HG03565 (cell line): ENCODE data around the gene KIAA0232.
A peak's percentile ranks its signal among the peaks of the same experiment; 100 is the strongest.

Experiments
- ATAC-seq: cut with Tn5 transposase; IDR thresholded peaks from one replicate; pipeline ENCODE4 v1.9.1; 2021; ENCODE audit warnings: mild to moderate bottlenecking, moderate library complexity; ENCODE audit not compliant: unreplicated experiment

The KIAA0232 gene, protein sequence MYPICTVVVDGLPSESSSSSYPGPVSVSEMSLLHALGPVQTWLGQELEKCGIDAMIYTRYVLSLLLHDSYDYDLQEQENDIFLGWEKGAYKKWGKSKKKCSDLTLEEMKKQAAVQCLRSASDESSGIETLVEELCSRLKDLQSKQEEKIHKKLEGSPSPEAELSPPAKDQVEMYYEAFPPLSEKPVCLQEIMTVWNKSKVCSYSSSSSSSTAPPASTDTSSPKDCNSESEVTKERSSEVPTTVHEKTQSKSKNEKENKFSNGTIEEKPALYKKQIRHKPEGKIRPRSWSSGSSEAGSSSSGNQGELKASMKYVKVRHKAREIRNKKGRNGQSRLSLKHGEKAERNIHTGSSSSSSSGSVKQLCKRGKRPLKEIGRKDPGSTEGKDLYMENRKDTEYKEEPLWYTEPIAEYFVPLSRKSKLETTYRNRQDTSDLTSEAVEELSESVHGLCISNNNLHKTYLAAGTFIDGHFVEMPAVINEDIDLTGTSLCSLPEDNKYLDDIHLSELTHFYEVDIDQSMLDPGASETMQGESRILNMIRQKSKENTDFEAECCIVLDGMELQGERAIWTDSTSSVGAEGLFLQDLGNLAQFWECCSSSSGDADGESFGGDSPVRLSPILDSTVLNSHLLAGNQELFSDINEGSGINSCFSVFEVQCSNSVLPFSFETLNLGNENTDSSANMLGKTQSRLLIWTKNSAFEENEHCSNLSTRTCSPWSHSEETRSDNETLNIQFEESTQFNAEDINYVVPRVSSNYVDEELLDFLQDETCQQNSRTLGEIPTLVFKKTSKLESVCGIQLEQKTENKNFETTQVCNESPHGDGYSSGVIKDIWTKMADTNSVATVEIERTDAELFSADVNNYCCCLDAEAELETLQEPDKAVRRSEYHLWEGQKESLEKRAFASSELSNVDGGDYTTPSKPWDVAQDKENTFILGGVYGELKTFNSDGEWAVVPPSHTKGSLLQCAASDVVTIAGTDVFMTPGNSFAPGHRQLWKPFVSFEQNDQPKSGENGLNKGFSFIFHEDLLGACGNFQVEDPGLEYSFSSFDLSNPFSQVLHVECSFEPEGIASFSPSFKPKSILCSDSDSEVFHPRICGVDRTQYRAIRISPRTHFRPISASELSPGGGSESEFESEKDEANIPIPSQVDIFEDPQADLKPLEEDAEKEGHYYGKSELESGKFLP (N-terminal part only)

DNA sequence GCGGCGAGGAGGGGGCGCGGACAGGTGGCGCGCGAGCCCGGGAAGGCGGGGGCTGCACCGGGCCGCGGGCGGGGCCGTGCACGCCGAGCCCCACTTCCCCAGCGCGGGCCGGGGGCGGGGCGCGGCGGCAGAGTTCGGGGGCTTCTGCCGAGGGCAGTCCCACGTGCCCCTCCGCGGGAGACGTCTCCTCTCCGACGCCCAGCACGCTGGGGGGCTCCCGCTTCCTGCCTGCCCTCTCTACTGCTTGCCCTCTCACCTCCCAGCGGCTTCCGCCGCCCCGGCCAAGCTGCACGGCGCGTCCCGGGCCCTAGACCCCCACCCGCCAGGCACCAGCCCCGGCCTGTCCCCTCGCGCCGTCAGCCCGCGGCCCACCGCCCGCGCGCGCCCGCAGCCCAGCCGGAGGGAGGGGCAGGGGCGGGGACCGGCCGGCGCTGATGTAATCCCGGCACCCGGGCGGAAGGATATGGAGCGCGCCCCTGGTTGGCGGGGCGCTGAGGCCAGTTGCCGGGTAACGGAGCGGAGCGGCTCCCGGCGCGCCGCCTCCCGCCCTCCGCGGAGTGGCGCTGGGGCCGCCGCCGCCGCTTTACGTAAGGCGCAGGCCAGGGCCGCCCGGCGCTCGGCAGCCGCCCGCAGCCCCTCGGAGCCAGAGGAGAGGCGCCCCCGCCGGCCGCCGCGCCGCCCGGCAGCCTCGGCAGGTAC is at the start of gene KIAA0232:
TSS of gene KIAA0232 (plus strand) at position 581 of the 699 bp plus-strand sequence. CDS start 41,727 bp downstream, outside the sequence.
- ATAC-seq, result peak; percentile 67

DNA sequence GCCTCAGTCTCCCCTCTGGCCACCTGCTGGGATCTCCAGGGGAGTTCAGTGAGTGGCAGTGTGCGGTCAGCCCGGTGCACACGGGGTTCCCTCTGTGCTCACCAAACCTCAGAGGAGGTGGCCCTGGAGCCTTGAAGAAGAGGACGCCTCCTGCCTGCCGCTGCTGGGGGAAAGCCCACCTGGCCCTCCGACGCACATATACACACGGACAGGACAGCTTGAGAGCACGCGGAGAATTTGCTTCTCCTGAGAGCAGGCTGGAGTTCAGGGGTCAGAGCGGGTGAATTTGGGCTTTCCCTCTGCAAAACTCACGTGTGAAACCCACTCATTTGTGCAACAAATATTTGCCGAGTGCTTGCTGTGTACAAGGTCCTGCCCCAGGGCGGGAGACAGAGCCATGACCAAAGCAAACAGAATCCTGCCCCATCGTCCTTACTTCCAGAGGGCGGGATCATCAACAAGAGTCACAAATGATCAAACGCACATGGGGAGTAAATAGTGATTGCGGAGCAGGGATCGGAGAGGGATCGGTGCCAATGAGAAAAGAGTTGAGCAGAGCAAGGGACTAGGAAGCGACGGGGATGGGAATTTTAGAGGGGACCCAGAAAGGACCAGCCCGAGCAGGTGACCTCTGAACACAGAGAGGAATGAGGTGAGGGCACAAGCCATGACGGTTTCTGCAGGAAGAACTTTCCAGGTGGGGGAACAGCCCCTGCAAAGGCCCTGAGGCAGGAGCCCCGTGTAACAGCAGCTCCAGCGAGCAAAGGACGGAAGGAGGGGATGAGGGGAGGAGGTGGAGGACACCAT is 49.0 kb upstream of the KIAA0232 start:
- no peak for ATAC-seq

DNA sequence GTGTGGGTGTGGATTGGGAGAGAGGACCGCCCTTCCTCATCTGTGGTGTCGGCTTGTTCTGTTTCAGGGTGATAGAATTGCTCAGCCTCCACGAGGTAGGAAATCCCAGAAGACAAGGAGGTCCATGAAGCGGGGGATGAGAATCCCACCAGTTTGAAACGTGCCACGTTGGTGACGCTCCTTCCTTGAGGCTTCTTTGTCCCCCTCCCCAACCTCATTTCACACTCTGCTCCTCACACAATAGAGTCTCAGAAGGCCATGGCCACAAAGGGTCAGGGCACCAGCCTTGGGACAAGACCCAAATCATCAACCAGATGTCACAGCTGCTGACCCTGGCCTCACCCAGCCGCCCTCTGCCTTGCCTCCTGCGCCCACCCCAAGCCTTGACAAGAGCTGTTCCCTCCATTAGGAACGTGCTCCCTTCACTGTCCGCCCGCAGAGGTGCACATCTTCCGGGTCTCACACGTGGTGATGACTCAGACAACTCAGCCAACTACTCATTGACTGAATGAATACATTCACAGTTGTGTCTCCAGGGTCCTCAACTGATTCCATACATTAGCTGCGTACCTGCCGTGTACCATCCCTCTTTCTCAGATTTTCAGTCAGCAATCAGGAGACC is 48.3 kb upstream of the KIAA0232 start:
- ATAC-seq, result no peak

- ATAC-seq, result no peak
These were observed 42.6 kb upstream of the KIAA0232 start for GRCh38 chr4:6739920-6740319.

DNA sequence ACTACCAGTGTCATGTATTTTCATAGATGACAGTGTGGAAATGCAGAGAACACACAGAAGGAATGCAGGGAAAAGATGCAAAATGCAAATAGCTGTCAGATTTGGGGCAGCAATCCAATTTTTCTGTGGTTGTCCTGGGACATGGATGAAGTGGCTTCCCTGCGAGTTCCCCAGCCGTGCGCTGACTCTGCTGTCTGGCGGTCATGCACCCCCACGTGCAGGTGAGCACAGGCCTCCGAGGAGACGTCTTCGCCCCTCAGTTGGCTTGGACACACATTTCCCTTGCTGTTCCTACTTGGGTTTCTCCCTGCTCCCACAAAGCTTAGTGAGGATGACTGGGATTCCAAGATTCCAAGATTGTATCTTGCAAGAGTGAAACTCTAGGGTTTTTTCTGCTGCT is 42.2 kb upstream of the KIAA0232 start:
- no peak for ATAC-seq

GRCh38 chr4:6742507-6742906 is 40.0 kb upstream of the KIAA0232 start:
- no peak for ATAC-seq

DNA sequence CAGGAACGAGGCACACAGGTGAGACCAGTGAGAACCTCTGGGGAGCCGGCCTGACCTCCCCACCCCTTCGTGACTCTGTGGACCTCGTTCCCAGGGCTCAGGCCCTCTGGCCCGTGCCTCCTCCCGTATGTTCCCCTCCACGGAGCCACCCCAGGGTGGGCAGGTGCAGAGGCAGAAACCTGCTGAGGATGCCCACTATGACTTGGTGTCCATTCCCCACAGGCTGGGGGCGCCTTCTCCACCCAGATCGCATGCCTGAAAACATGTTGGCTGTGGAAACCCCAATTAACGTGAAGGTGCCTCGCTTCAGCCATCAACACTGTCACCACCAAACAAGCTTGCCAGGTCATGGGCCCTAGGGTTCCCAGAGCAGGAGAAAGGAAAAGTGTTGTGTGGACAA is 39.5 kb upstream of the KIAA0232 start:
- ATAC-seq, result no peak

DNA sequence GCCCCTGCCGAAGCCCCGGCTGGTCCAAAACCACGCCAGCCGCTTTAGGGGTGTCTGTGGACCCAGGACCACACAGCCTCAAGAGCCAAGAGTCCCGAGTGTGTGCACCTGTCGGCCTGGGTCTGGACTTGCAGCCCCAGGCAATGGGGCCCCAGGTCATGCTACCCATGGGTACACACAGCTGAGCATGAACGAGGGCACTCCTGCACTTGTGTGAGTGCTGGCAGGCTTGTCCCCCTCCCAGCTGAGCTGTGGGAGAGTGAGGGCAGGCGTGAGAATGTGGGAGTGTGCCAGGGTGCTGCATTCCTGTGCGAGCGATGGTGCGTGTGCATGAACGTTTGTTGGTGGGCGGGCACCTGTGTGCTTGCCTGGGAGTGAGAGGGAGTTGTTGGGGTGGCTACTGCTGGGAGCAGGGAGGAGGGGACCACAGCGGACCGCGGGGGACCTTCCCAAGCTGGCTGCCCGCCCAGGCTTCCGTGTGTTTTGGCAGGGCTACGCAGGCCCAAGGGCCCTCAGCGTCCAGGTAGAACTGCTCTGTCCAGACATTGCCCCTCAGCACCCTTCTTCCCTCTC is 35.7 kb upstream of the KIAA0232 start:
- no peak for ATAC-seq

DNA sequence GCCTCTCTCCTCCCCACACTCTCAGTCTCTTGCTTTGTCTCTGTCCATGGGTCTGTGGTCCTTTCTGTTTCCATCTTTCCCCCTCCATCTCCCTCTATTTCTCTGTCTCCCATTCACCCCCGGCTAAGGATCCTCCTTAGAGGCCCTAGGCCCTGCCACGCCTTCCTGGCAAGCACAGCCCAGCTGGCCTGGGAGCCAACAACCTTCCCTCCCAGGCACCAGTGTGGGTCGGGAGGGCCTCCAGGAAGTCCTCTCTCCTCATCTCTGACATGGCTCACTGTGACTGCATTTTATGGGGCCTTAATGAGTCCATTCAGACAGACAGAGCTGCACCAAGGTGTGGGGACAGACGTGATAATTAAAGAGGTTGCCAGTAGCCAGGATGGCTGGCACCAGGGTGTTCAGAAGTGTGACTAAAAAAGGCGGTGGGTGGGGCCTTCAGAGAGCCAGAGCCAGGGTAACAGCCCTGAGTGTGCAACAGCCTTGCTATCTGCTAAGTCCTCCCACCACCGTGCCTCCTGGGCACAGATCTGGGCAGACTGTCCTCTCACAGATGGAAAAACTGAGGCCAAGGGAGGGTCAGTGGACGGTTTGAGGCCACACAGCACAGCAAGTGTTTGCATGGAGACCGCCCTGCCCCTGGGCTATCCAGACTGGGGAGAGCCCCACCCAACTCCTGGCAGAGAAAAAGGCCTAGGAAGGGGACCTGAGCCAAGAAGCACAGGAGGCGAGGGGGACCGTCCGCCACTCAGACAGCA is 35.1 kb upstream of the KIAA0232 start:
- no peak for ATAC-seq

- no peak for ATAC-seq
These were observed 34.2 kb upstream of the KIAA0232 start for GRCh38 chr4:6748286-6748685.

DNA sequence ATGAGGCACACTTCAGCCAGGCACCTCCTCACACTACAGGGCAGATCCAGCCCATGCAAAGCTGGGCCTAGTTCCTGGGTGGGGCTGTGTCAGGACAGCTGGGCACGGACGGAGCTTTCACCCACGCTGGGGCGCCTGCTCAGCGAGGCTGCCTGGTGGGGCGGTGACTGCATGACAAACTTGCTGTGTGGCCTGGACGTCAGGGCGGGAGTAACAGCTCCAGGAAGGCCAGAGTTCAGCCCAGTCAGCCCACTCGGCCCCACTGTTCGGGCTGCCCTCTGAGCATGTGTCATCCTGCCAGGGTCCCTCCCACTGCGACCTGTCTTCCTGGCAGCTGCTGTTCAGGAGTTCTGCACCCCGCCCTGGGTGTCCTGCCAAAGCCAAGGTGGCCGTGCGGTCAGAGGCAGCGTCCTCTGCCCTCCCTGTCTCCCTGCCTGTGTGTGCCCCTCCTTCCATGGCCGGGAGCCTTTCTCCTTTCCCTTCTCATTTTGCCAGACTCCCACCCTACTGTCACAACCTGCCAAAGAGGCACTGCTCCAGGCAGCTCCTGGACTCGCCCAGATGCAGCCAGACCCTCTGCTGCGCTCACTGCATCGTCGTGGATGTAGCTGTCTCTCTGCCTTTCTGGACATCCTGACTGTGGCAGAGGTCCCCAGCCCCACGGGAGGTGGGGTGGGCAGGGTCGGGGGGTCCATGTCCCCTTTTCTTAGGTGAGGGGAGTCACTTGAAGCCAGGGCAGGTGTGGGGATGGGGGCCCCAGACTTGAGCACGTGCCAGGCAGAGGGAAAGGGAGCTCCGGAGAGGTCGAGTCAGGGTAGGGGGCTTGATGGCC is 33.0 kb upstream of the KIAA0232 start:
- no peak for ATAC-seq

GRCh38 chr4:6750286-6751221 is 32.0 kb upstream of the KIAA0232 start:
- ATAC-seq, result no peak

DNA sequence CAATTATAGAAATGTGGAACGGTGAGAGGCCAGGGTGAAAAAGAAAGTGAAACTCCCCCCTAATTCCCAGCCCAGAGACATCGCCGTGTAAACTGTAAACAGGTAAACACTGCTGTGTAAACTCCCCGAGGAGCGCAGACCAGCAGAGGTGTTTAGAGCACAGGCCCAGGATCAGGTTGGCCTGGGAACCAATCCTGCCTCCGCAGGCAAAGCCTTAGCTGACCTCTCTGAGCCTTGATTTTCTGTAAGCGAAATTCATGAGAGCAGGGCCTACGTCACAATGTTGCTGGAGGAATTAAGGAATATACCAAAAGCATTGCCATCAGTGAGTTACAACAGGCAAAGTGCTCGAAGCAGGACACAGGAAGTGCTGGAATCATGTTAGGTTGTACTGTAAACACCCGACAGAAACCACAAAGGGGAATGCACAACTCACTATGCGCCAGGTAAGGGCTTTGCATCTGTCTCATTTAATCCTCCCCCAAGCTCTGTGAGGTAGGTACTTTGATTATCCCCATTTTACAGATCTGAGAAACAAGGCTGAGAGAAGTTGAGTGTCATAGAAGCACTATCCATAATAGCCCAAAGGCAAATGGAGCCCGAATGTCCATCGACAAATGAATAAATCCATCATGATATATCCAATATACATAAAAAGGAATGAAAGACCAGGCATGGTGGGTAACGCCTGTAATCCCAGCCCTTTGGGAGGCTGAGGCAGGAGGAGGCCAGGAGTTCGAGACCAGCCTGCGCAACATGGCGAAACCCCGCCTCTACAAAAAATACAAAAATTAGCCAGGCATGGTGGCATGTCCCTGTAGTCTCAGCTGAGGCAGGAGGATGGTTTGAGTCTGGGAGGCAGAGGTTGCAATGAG is 30.7 kb upstream of the KIAA0232 start:
- no peak for ATAC-seq

DNA sequence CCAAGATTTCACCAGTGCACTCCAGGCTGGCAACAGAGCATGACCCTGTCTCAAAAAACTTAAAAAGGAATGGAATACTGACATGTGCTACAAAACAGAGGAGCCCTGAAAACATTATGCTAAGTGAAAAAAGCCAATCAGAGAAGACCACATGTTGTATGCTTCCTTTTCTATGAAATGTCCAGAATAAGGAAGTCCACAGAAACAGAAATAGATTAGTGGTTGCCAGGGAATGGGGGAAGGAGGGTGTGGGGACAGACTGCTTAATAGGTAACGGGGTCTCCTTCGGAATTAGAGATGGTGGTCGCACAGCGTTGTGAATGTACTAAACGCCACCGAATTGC is 30.1 kb upstream of the KIAA0232 start:
- no peak for ATAC-seq

DNA sequence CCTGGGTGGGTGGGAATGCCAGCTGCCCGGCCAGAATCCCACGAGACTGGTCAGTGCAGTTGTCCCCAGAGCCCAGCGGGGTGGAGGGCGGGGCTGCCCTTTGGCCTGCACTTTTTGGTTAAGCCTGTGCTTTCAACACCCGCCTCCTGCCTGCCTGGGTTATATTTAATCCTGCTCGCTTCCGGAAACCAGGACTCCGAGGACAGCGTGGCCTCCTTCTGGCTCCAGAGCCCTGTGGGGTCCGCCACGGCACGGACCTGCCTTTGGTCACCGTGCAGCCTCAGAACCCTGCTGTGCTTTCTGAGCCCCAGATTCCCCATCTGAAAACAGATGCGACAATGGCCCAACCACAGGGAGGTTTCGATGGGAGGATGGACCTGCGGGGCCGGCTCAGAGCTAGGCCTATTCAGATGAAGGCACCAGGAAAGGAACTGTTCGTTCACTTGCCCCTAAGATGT is 29.4 kb upstream of the KIAA0232 start:
- ATAC-seq, result no peak
